ENCODE measurements around the gene ARL5C.

- TF ChIP-seq CTCF (IDR thresholded peaks at IDR 0.05) = no peak
- TF ChIP-seq POLR2A (IDR thresholded peaks at IDR 0.05) = no peak
These were observed 38.3 kb upstream of the ARL5C start for GRCh38 chr17:39204245-39204644.

All from esophagus squamous epithelium (tissue), 4 donors.